ENCODE measurements around the gene OR14A16. TPM values are rescaled to one million over a fixed set of nuclear protein-coding genes. Genes with fewer than 3 reads are reported as not detected.

The OR14A16 gene
- total RNA-seq, 1 experiment from 2014 or later = not detected

GRCh38 chr1:247848346-247848745, 24.4 kb upstream of the OR14A16 start:
- BruUV-seq (replicated peaks) = no TSS peak
- no peak overlapping the region for H3K4me3 Mint-ChIP-seq (ENCODE audit: unreplicated experiment)
- H3K27me3 Mint-ChIP-seq (ENCODE audit: insufficient read depth, unreplicated experiment) = peaks cover 4% of the 10 kb centered on the region
- no peak for DNase-seq
- TF ChIP-seq CTCF (IDR thresholded peaks at IDR 0.05; ENCODE audit: insufficient read depth in 1 of 2, low read depth in 1 of 2, low read length in 1 of 2, severe bottlenecking in 1 of 2, unreplicated experiment in 1 of 2) = no peak
- peaks cover 7% of the 10 kb centered on the region for H3K9me3 Mint-ChIP-seq (ENCODE audit: unreplicated experiment)
- Histone ChIP-seq H3K9me3 (no peaks in the 10 kb centered on the region), H3K36me3 (ENCODE audit: control insufficient read depth, insufficient read depth, low read length) (no peaks in the 10 kb centered on the region), H3K4me1 (no peaks in the 10 kb centered on the region), H3K27me3 (replicated peaks; ENCODE audit: control insufficient read depth, insufficient read depth, low read length) (no peaks in the 10 kb centered on the region), H3K4me3 (ENCODE audit: low read depth, low read length) (no peak overlapping the region)
- POLR2A ChIA-PET = no interaction called here
- CTCF ChIA-PET = no interaction called here
- intact Hi-C loops (cut with micrococcal nuclease; ENCODE audit: unreplicated experiment) = no loop called here
- no peaks in the 10 kb centered on the region for H3K4me1 Mint-ChIP-seq (ENCODE audit: low read depth, unreplicated experiment)
- no peak overlapping the region for H3K27ac Mint-ChIP-seq (ENCODE audit: unreplicated experiment)
- no peaks in the 10 kb centered on the region for H3K36me3 Mint-ChIP-seq (ENCODE audit: insufficient read depth, unreplicated experiment)

- POLR2A ChIA-PET = no interaction called here
- no peak overlapping the region for H3K4me3 ChIP-seq (ENCODE audit: low read depth, low read length)
- no peak for DNase-seq
- H3K4me3 Mint-ChIP-seq (ENCODE audit: unreplicated experiment) = no peak overlapping the region
- no peak overlapping the region for H3K27ac Mint-ChIP-seq (ENCODE audit: unreplicated experiment)
- no peaks in the 10 kb centered on the region for H3K27me3 ChIP-seq (replicated peaks; ENCODE audit: control insufficient read depth, insufficient read depth, low read length)
- intact Hi-C loops (cut with micrococcal nuclease; ENCODE audit: unreplicated experiment) = no loop called here
- H3K4me1 Mint-ChIP-seq (ENCODE audit: low read depth, unreplicated experiment) = no peaks in the 10 kb centered on the region
- CTCF ChIA-PET = no interaction called here
- H3K9me3 ChIP-seq = no peaks in the 10 kb centered on the region; the same call in 1 of the 2 replicates
- no peaks in the 10 kb centered on the region for H3K9me3 Mint-ChIP-seq (ENCODE audit: unreplicated experiment)
- TF ChIP-seq CTCF (IDR thresholded peaks at IDR 0.05; ENCODE audit: insufficient read depth in 1 of 2, low read depth in 1 of 2, low read length in 1 of 2, severe bottlenecking in 1 of 2, unreplicated experiment in 1 of 2) = no peak
- H3K36me3 Mint-ChIP-seq (ENCODE audit: insufficient read depth, unreplicated experiment) = no peaks in the 10 kb centered on the region
- no peaks in the 10 kb centered on the region for H3K4me1 ChIP-seq
- no peaks in the 10 kb centered on the region for H3K36me3 ChIP-seq (ENCODE audit: control insufficient read depth, insufficient read depth, low read length)
- BruUV-seq (replicated peaks) = no TSS peak
- no peaks in the 10 kb centered on the region for H3K27me3 Mint-ChIP-seq (ENCODE audit: insufficient read depth, unreplicated experiment)
Measured at GRCh38 chr1:247845693-247846017, 21.7 kb upstream of the OR14A16 start.

- Mint-ChIP-seq H3K27me3 (ENCODE audit: insufficient read depth, unreplicated experiment) (no peaks in the 10 kb centered on the region), H3K9me3 (ENCODE audit: unreplicated experiment) (no peaks in the 10 kb centered on the region), H3K36me3 (ENCODE audit: insufficient read depth, unreplicated experiment) (no peaks in the 10 kb centered on the region), H3K27ac (ENCODE audit: unreplicated experiment) (no peak overlapping the region), H3K4me1 (ENCODE audit: low read depth, unreplicated experiment) (no peaks in the 10 kb centered on the region), H3K4me3 (ENCODE audit: unreplicated experiment) (no peak overlapping the region)
- no TSS peak for BruUV-seq (replicated peaks)
- no peak for DNase-seq
- Histone ChIP-seq H3K4me3 (ENCODE audit: low read depth, low read length) (no peak overlapping the region), H3K9me3 (no peaks in the 10 kb centered on the region; the same call in 1 of the 2 replicates), H3K36me3 (ENCODE audit: control insufficient read depth, insufficient read depth, low read length) (no peaks in the 10 kb centered on the region), H3K27me3 (replicated peaks; ENCODE audit: control insufficient read depth, insufficient read depth, low read length) (no peaks in the 10 kb centered on the region), H3K4me1 (no peaks in the 10 kb centered on the region)
- POLR2A ChIA-PET = no interaction called here
- CTCF ChIA-PET = no interaction called here
- TF ChIP-seq CTCF (IDR thresholded peaks at IDR 0.05; ENCODE audit: insufficient read depth in 1 of 2, low read depth in 1 of 2, low read length in 1 of 2, severe bottlenecking in 1 of 2, unreplicated experiment in 1 of 2) = no peak
- intact Hi-C loops (cut with micrococcal nuclease; ENCODE audit: unreplicated experiment) = no loop called here
Measured at GRCh38 chr1:247845011-247845692, 21.2 kb upstream of the OR14A16 start.

All from Caco-2 (cell line).